Gastrocnemius medialis (tissue), 4 donors: ENCODE measurements around the gene ZNHIT1. TPM values are rescaled to one million over a fixed set of nuclear protein-coding genes. Genes with fewer than 3 reads are reported as not detected.

Source experiments
- ATAC-seq, 2 donors: fragments of 150-250 bp; one replicate each; pipeline ENCODE4 v1.9.1; 2016
- DNase-seq, 2 donors: peaks; one replicate each; pipeline ENCODE4 v3.0.0-alpha.2; 2019
- H3K27ac ChIP-seq, 4 donors: fragments of 200-600 bp; sonication (generic); 1 replicate in 1 of 4; 2 replicates in 3 of 4; pipeline ENCODE4 v1.5.1; 2016 to 2018; ENCODE audit warnings: mild to moderate bottlenecking in 2 of 4, moderate library complexity in 1 of 4
- H3K27me3 ChIP-seq, 3 donors: fragments of 200-600 bp; sonication (generic) in 2 of 3; 1 replicate in 1 of 3; 2 replicates in 2 of 3; pipeline versions ENCODE4 v1.5.1 to v1.6.0; 2016 to 2019; ENCODE audit warnings: mild to moderate bottlenecking in 1 of 3, moderate library complexity in 1 of 3
- H3K36me3 ChIP-seq, 2 donors: fragments of 200-600 bp; sonication (generic) in 1 of 2; one replicate each; pipeline ENCODE4 v1.5.1; 2017 to 2018
- H3K4me1 ChIP-seq, 2 donors: fragments of 200-600 bp; sonication (generic) in 1 of 2; one replicate each; pipeline ENCODE4 v1.5.1; 2016 to 2017; ENCODE audit warnings: mild to moderate bottlenecking in 2 of 2
- H3K4me3 ChIP-seq, 4 donors: fragments of 200-600 bp; sonication (generic) in 3 of 4; 1 replicate in 1 of 4; 2 replicates in 3 of 4; pipeline ENCODE4 v1.5.1; 2016 to 2019; ENCODE audit warnings: mild to moderate bottlenecking in 2 of 4
- H3K9me3 ChIP-seq, 3 donors: fragments of 200-600 bp; sonication (generic) in 2 of 3; 1 replicate in 1 of 3; 2 replicates in 2 of 3; pipeline ENCODE4 v1.5.1; 2016 to 2019
- POLR2A ChIP-seq, 2 donors: fragments of 450-650 bp; IDR thresholded peaks; one replicate each; pipeline ENCODE4 v1.6.1; 2017; ENCODE audit warnings: antibody characterized with exemption in 2 of 2, mild to moderate bottlenecking in 2 of 2, moderate library complexity in 2 of 2
- in situ Hi-C, 4 donors: fragments of 200-750 bp; cut with MboI; loops; one replicate each; pipeline versions ENCODE4 v1.15.0 to v1.8.0; 2017; ENCODE audit warnings: low sequenced_read_pairs in 4 of 4
- intact Hi-C: fragments of 100-400 bp; cut with DNase I; formaldehyde crosslinking; loops from one replicate; pipeline ENCODE4 v1.15.1; 2023; ENCODE audit warnings: low total_unique reads
- total RNA-seq, 4 donors: library from RNA; depleted of rRNA; stranded (reverse); fragments of >200 nt; gene quantifications; one replicate each; pipeline versions ENCODE4 v1.1.0 to v1.2.3, GENCODE V29; 2016
- TF ChIP-seq, protein P1 (sequence below), 5 experiments: fragments of 450-650 bp in 3 of 5; fragments of 200-600 bp in 2 of 5; sonication (generic) in 2 of 5; IDR thresholded peaks in 4 of 5; conservative IDR thresholded peaks in 1 of 5; 1 replicate in 4 of 5; 2 replicates in 1 of 5; pipeline ENCODE4 v1.5.1; 2016 to 2019; ENCODE audit warnings: antibody characterized with exemption in 5 of 5, mild to moderate bottlenecking in 3 of 5, moderate library complexity in 3 of 5

The ZNHIT1 gene
- total RNA-seq, 4 donors from 2014 or later: 66.7 to 83.9 (median 71.9) TPM

DNA sequence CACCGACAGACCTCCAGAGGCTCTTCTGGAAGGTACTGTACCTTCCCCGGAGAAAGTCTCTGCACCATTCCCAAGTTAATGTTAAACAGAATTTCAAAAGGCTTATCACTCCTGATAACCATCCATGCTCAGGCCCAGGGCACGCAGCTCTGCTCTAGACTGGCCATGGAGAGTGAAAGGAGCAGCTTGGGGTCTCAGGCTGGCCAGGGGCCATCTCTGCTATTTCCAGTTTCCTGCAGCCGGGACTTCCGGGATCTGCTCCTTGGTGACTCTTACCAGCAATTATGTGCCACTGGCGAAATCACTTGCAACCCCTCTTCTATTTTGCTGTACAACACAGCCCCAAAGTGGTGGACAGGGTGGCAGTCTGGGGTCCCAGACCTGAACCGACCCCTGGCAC is 13.7 kb downstream of the ZNHIT1 start:
- Histone ChIP-seq H3K27me3 (no peaks in the 10 kb centered on the region), H3K4me1 (peaks cover 0 to 5% of the 10 kb centered on the region in 2 donors), H3K27ac (peak overlapping the region in 2 of 4 donors; percentile 23 to 41), H3K36me3 (peaks cover 0 to 13% of the 10 kb centered on the region in 2 donors), H3K4me3 (peak overlapping the region in 1 of 4 donors; percentile 21), H3K9me3 (no peaks in the 10 kb centered on the region)
- TF ChIP-seq, protein P1, sequence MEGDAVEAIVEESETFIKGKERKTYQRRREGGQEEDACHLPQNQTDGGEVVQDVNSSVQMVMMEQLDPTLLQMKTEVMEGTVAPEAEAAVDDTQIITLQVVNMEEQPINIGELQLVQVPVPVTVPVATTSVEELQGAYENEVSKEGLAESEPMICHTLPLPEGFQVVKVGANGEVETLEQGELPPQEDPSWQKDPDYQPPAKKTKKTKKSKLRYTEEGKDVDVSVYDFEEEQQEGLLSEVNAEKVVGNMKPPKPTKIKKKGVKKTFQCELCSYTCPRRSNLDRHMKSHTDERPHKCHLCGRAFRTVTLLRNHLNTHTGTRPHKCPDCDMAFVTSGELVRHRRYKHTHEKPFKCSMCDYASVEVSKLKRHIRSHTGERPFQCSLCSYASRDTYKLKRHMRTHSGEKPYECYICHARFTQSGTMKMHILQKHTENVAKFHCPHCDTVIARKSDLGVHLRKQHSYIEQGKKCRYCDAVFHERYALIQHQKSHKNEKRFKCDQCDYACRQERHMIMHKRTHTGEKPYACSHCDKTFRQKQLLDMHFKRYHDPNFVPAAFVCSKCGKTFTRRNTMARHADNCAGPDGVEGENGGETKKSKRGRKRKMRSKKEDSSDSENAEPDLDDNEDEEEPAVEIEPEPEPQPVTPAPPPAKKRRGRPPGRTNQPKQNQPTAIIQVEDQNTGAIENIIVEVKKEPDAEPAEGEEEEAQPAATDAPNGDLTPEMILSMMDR (IDR thresholded peaks at IDR 0.05 in 4 of 5, conservative IDR thresholded peaks at IDR 0.05 in 1 of 5): no peak
- TF ChIP-seq POLR2A (IDR thresholded peaks at IDR 0.05): no peak
- DNase-seq: no peak
- in situ Hi-C loops (no loop called here), intact Hi-C loops (no loop called here)
- ATAC-seq: no peak

DNA sequence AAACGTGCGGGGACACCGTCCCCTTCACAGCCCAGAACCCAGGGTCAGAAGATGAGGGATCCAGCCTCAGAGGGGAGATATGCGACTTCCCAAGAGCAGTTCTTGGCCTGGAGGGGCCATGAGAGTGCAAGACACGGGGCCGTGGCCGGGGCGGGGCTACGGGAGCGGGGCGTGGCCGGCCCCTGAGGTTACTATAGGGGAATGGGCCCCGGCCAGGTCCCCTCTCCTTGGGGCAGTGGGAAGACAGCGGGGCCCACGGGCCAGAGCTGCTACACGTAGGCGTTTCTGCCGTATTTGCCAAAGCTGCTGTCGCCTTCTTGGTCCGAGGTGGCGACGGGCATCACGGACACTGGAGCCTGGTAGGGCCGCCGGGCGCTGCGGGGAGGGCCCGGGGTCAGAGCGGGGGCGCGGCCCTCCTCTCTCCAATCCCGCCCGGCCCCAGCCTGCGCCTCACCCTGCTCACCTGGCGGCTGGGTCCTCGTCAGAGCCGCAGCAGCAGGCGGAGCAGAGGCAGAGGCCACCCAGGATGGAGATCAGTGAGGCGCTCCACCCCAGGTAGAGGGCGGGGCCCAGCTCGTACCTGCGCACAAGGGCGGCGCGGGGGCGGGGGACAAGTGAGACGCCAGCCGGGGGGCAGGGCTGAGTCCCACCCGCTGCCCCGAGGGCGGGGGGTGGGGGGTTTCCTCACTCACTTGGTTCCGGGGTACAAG is 14.3 kb downstream of the ZNHIT1 start:
- H3K36me3 ChIP-seq: peaks cover 0 to 8% of the 10 kb centered on the region in 2 donors
- H3K27me3 ChIP-seq: no peaks in the 10 kb centered on the region
- TF ChIP-seq, protein P1 (IDR thresholded peaks at IDR 0.05 in 4 of 5, conservative IDR thresholded peaks at IDR 0.05 in 1 of 5): no peak
- no peak for TF ChIP-seq POLR2A (IDR thresholded peaks at IDR 0.05)
- peak overlapping the region in 2 of 4 donors; percentile 23 to 41 for H3K27ac ChIP-seq
- in situ Hi-C loops: no loop called here
- DNase-seq (no peak), ATAC-seq (no peak)
- intact Hi-C loops: no loop called here
- peak overlapping the region in 2 of 4 donors; percentile 21 to 41 for H3K4me3 ChIP-seq
- H3K9me3 ChIP-seq: no peaks in the 10 kb centered on the region
- peaks cover 0 to 5% of the 10 kb centered on the region in 2 donors for H3K4me1 ChIP-seq

DNA sequence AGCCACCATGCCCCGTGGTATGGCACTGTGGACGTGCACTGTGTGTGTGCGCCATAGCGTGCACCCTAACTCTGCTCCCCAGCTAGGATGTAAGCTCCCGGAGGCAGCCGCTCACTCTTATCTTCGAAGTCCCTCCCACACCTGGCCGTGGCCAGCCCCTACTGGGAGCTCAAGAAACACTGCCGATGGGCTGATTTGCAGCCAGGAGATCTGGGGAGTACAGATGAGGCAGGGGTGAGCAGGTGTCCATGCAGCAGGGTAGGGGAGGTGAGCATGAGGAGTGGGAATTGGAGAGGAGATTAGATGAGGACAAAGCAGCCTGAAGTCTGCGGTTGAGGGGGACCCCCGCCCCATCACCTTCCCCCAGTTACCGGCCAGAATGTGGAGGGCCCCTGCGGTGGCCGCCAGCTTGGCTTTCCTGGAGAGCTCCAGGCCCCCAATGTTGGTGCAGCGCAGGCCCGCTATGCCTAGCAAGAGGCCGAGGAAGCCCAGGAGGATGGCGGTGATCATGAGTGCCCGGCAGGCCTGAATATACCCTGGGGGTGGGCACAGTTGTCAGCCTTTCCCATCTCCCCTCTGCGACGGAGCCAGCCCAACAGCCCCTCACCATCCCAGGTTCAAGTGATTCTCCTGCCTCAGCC is 16.1 kb downstream of the ZNHIT1 start:
- no peaks in the 10 kb centered on the region for H3K27me3 ChIP-seq
- H3K36me3 ChIP-seq: peaks cover 0 to 8% of the 10 kb centered on the region in 2 donors
- H3K27ac ChIP-seq: no peak overlapping the region
- no peaks in the 10 kb centered on the region for H3K9me3 ChIP-seq
- intact Hi-C loops: no loop called here
- TF ChIP-seq, protein P1 (IDR thresholded peaks at IDR 0.05 in 4 of 5, conservative IDR thresholded peaks at IDR 0.05 in 1 of 5): no peak
- TF ChIP-seq POLR2A (IDR thresholded peaks at IDR 0.05): no peak
- DNase-seq (no peak), ATAC-seq (no peak)
- in situ Hi-C loops: no loop called here
- peaks cover 15 to 19% of the 10 kb centered on the region in 2 donors for H3K4me1 ChIP-seq
- no peak overlapping the region for H3K4me3 ChIP-seq

DNA sequence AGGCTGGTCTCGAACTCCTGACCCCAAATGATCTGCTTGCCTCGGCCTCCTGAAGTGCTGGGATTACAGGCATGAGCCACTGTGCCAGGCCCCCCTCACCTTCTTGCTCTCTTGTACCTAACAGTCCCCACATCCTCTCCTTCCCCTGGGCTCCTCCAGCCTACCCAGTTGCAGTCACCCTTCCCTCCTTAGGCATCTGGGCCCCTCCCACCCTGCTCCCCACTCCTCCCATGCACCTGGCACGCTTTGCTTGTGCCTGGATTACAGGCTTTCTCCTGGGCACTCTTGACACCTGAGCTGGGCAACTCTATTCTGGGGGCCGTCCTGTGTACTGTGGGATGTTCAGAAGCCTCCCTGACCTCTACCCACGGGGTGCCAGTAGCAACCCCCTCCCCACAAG is 16.7 kb downstream of the ZNHIT1 start:
- in situ Hi-C loops (no loop called here), intact Hi-C loops (no loop called here)
- ATAC-seq: no peak
- no peak overlapping the region for H3K4me3 ChIP-seq
- H3K36me3 ChIP-seq: peaks cover 0 to 10% of the 10 kb centered on the region in 2 donors
- TF ChIP-seq POLR2A (IDR thresholded peaks at IDR 0.05): no peak
- TF ChIP-seq, protein P1 (IDR thresholded peaks at IDR 0.05 in 4 of 5, conservative IDR thresholded peaks at IDR 0.05 in 1 of 5): no peak
- H3K4me1 ChIP-seq: peaks cover 16 to 22% of the 10 kb centered on the region in 2 donors
- H3K27ac ChIP-seq: no peak overlapping the region
- no peak for DNase-seq
- H3K9me3 ChIP-seq: no peaks in the 10 kb centered on the region
- no peaks in the 10 kb centered on the region for H3K27me3 ChIP-seq
